ENCODE data around the gene HACD2.

Gene HACD2

DNA sequence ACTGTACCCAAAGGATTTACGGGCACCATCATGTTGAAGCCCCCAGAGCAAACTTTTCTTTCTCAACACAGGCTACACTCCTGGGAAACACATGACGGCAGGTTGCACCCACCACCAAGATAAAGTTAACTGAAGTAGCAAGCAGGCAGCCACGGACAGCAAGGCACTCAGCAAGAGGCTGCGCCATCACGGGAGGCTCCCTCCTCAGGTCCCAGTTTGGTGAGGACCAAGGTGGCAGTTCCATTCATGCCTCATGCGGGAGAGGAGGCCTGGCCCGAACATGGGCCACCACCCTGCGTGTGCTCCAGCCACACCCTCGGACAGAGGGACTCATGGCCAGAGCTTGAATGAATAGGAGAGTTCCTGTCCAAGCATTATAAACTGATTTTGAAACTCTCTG lies 142.7 kb downstream of the HACD2 start:
- DNase-seq (ENCODE audit: low read depth): no peak
- H3K4me3 ChIP-seq (ENCODE audit: control insufficient read depth, low read depth, low read length): no peak overlapping the region
- TF ChIP-seq, protein P1, sequence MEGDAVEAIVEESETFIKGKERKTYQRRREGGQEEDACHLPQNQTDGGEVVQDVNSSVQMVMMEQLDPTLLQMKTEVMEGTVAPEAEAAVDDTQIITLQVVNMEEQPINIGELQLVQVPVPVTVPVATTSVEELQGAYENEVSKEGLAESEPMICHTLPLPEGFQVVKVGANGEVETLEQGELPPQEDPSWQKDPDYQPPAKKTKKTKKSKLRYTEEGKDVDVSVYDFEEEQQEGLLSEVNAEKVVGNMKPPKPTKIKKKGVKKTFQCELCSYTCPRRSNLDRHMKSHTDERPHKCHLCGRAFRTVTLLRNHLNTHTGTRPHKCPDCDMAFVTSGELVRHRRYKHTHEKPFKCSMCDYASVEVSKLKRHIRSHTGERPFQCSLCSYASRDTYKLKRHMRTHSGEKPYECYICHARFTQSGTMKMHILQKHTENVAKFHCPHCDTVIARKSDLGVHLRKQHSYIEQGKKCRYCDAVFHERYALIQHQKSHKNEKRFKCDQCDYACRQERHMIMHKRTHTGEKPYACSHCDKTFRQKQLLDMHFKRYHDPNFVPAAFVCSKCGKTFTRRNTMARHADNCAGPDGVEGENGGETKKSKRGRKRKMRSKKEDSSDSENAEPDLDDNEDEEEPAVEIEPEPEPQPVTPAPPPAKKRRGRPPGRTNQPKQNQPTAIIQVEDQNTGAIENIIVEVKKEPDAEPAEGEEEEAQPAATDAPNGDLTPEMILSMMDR (conservative IDR thresholded peaks at IDR 0.05; ENCODE audit: control insufficient read depth, insufficient read depth, low read depth, low read length): no peak

Measured in fibroblast of mammary gland (primary cell).